A549 (cell line): ENCODE results near the gene CDH11.

ENCODE experiments used
- RAD21 ChIP-seq, 2 experiments: fragments of >200 bp in 1 of 2; sonication (Bioruptor Twin) in 1 of 2; formaldehyde crosslinking in 1 of 2; IDR thresholded peaks in 1 of 2; conservative IDR thresholded peaks in 1 of 2; 2 replicates in 1 of 2; 3 replicates in 1 of 2; pipeline ENCODE4 v1.6.1; 2012 to 2018; ENCODE audit warnings: inconsistent platforms in 1 of 2
- REST ChIP-seq: fragments of 200-600 bp; sonication (generic); IDR thresholded peaks from 2 replicates; pipeline ENCODE4 v1.6.1; 2016; ENCODE audit warnings: antibody characterized with exemption, mild to moderate bottlenecking, moderate library complexity

- no peak for TF ChIP-seq REST
- no peak for TF ChIP-seq RAD21 (conservative IDR thresholded peaks at IDR 0.05 in 1 of 2, IDR thresholded peaks at IDR 0.05 in 1 of 2)
Observed at GRCh38 chr16:65037556-65037955, 84.3 kb downstream of the CDH11 start.
